H9 (cell line): Measurements from ENCODE around the gene MICB. TPM values are rescaled to one million over a fixed set of nuclear protein-coding genes. Genes with fewer than 3 reads are reported as not detected.

Experiments used
- DNase-seq: peaks from one replicate; pipeline ENCODE4 v3.0.0-alpha.2; 2017
- H2AFZ ChIP-seq: one replicate; pipeline ENCODE4 v1.6.1; 2013; ENCODE audit warnings: mild to moderate bottlenecking, low read length, control low read depth, moderate library complexity
- H2AK5ac ChIP-seq: 2 replicates; pipeline ENCODE4 v1.6.1; 2013; ENCODE audit warnings: low read length, control low read depth, mixed read lengths; ENCODE audit not compliant: insufficient read length
- H2BK120ac ChIP-seq: one replicate; pipeline ENCODE4 v1.6.1; 2013; ENCODE audit warnings: low read depth, mild to moderate bottlenecking, low read length, control low read depth, inconsistent platforms; ENCODE audit not compliant: poor library complexity, severe bottlenecking
- H2BK12ac ChIP-seq: 2 replicates; pipeline ENCODE4 v1.6.1; 2013; ENCODE audit warnings: low read length, control low read depth, mixed read lengths, low read depth; ENCODE audit not compliant: insufficient read length
- H2BK15ac ChIP-seq: 2 replicates; pipeline ENCODE4 v1.6.1; 2013; ENCODE audit warnings: low read depth, low read length, control low read depth
- H2BK20ac ChIP-seq: one replicate; pipeline ENCODE4 v1.6.1; 2013; ENCODE audit warnings: low read depth, mild to moderate bottlenecking, low read length, control low read depth, inconsistent platforms; ENCODE audit not compliant: poor library complexity, severe bottlenecking
- H2BK5ac ChIP-seq: 2 replicates; pipeline ENCODE4 v1.6.1; 2013; ENCODE audit warnings: low read length, control low read depth, mixed read lengths; ENCODE audit not compliant: insufficient read length
- H3K14ac ChIP-seq: 2 replicates; pipeline ENCODE4 v1.6.1; 2013; ENCODE audit warnings: low read length, control low read depth; ENCODE audit not compliant: insufficient read depth
- H3K18ac ChIP-seq: 2 replicates; pipeline ENCODE4 v1.6.1; 2013; ENCODE audit warnings: low read depth, mild to moderate bottlenecking, mixed read lengths, low read length, control low read depth; ENCODE audit not compliant: insufficient read length
- H3K23ac ChIP-seq: 2 replicates; pipeline ENCODE4 v1.6.1; 2013; ENCODE audit warnings: low read length, control low read depth, mixed read lengths, low read depth; ENCODE audit not compliant: insufficient read length
- H3K23me2 ChIP-seq: 2 replicates; pipeline ENCODE4 v1.6.1; 2013; ENCODE audit warnings: low read depth, mild to moderate bottlenecking, mixed read lengths, low read length, control low read depth; ENCODE audit not compliant: insufficient read length, poor library complexity, severe bottlenecking
- H3K27ac ChIP-seq: 2 replicates; pipeline ENCODE4 v1.5.1; 2013; ENCODE audit warnings: low read length, control low read depth, mixed read lengths, low read depth; ENCODE audit not compliant: insufficient read length
- H3K27me3 ChIP-seq: 2 replicates; pipeline ENCODE4 v1.6.1; 2013; ENCODE audit warnings: low read length, control low read depth, inconsistent platforms; ENCODE audit not compliant: insufficient read depth
- H3K4ac ChIP-seq: 2 replicates; pipeline ENCODE4 v1.6.1; 2013; ENCODE audit warnings: low read depth, mild to moderate bottlenecking, control low read depth, inconsistent platforms, low read length, moderate library complexity
- H3K4me1 ChIP-seq: 2 replicates; pipeline ENCODE4 v1.6.1; 2013; ENCODE audit warnings: low read length, control low read depth, inconsistent platforms; ENCODE audit not compliant: insufficient read depth
- H3K4me2 ChIP-seq: 2 replicates; pipeline ENCODE4 v1.6.1; 2013; ENCODE audit warnings: low read length, control low read depth, mixed read lengths; ENCODE audit not compliant: insufficient read length, insufficient read depth
- H3K56ac ChIP-seq: 2 replicates; pipeline ENCODE4 v1.6.1; 2013; ENCODE audit warnings: low read depth, mild to moderate bottlenecking, mixed read lengths, low read length, control low read depth; ENCODE audit not compliant: insufficient read length
- H3K79me1 ChIP-seq: 2 replicates; pipeline ENCODE4 v1.6.1; 2013; ENCODE audit warnings: low read depth, mild to moderate bottlenecking, moderate library complexity, low read length, control low read depth, inconsistent platforms; ENCODE audit not compliant: insufficient read depth, poor library complexity, severe bottlenecking
- H3K79me2 ChIP-seq: 2 replicates; pipeline ENCODE4 v1.6.1; 2013; ENCODE audit warnings: low read length, control low read depth, inconsistent platforms; ENCODE audit not compliant: insufficient read depth
- H3K9ac ChIP-seq: 2 replicates; pipeline ENCODE4 v1.6.1; 2013; ENCODE audit warnings: low read length, control low read depth, mixed read lengths; ENCODE audit not compliant: insufficient read length; ENCODE audit errors: extremely low read depth
- H3K9me3 ChIP-seq: one replicate; pipeline ENCODE4 v1.6.1; 2013; ENCODE audit warnings: low read depth, low read length, inconsistent platforms; ENCODE audit not compliant: control insufficient read depth
- H3T11ph ChIP-seq: one replicate; pipeline ENCODE4 v1.6.1; 2013; ENCODE audit warnings: mild to moderate bottlenecking, low read length, control low read depth, inconsistent platforms
- H4K20me1 ChIP-seq: one replicate; pipeline ENCODE4 v1.6.1; 2013; ENCODE audit not compliant: control insufficient read depth, insufficient read length, insufficient read depth
- H4K5ac ChIP-seq: 2 replicates; pipeline ENCODE4 v1.6.1; 2013; ENCODE audit warnings: low read depth, mild to moderate bottlenecking, mixed read lengths, low read length, control low read depth; ENCODE audit not compliant: insufficient read length
- H4K8ac ChIP-seq: replicated peaks from 2 replicates; pipeline ENCODE4 v1.6.1; 2013; ENCODE audit warnings: low read length, control low read depth, mixed read lengths, low read depth; ENCODE audit not compliant: insufficient read length
- H4K91ac ChIP-seq: 2 replicates; pipeline ENCODE4 v1.6.1; 2013; ENCODE audit warnings: low read depth, mild to moderate bottlenecking, moderate library complexity, mixed read lengths, low read length, control low read depth; ENCODE audit not compliant: insufficient read length
- H3K27ac Mint-ChIP-seq, 3 experiments: 2 replicates in 2 of 3; 3 replicates in 1 of 3; pipeline ENCODE4 v1.8.0; 2020 to 2021; ENCODE audit warnings: mixed read lengths in 3 of 3, mild to moderate bottlenecking in 1 of 3, moderate library complexity in 1 of 3
- H3K27me3 Mint-ChIP-seq: 2 replicates; pipeline ENCODE4 v1.8.0; 2021; ENCODE audit warnings: low read depth, mild to moderate bottlenecking, moderate library complexity, mixed read lengths
- H3K36me3 Mint-ChIP-seq, 3 experiments: 2 replicates in 2 of 3; 3 replicates in 1 of 3; pipeline ENCODE4 v1.8.0; 2020 to 2021; ENCODE audit warnings: low read depth in 3 of 3, mixed read lengths in 3 of 3; ENCODE audit not compliant: insufficient read depth in 1 of 3
- H3K4me1 Mint-ChIP-seq, 2 experiments: 2 replicates each; pipeline ENCODE4 v1.8.0; 2020; ENCODE audit warnings: mixed read lengths in 2 of 2
- H3K4me3 Mint-ChIP-seq, 2 experiments: 2 replicates in 1 of 2; 3 replicates in 1 of 2; pipeline ENCODE4 v1.8.0; 2020 to 2021; ENCODE audit warnings: mild to moderate bottlenecking in 2 of 2, mixed read lengths in 2 of 2, moderate library complexity in 1 of 2
- H3K9me3 Mint-ChIP-seq, 2 experiments: 2 replicates in 1 of 2; 3 replicates in 1 of 2; pipeline ENCODE4 v1.8.0; 2020; ENCODE audit warnings: mild to moderate bottlenecking in 2 of 2, mixed read lengths in 2 of 2, moderate library complexity in 1 of 2
- WGBS: extraction: QIAGEN DNeasy Blood & Tissue Kit; methylation state at CpG from one replicate; pipeline ENCODE4 v1.1.7; 2013; ENCODE audit warnings: missing lambda C conversion rate, low lambda C conversion rate, mixed read lengths; ENCODE audit not compliant: insufficient read length; ENCODE audit errors: extremely low coverage; 5-methylcytosine and 5-hydroxymethylcytosine counted together
- total RNA-seq: library from RNA; stranded (reverse); gene quantifications from 2 replicates; pipeline ENCODE4 v1.2.1, GENCODE V29; 2021
- TF ChIP-seq, protein P1 (sequence below): fragments of 200-600 bp; sonication (generic); conservative IDR thresholded peaks from 3 replicates; pipeline ENCODE4 v1.8.0; 2021; ENCODE audit warnings: antibody characterized with exemption, mild to moderate bottlenecking

The MICB gene
- total RNA-seq, 1 experiment from 2014 or later, result 6.2 TPM

DNA sequence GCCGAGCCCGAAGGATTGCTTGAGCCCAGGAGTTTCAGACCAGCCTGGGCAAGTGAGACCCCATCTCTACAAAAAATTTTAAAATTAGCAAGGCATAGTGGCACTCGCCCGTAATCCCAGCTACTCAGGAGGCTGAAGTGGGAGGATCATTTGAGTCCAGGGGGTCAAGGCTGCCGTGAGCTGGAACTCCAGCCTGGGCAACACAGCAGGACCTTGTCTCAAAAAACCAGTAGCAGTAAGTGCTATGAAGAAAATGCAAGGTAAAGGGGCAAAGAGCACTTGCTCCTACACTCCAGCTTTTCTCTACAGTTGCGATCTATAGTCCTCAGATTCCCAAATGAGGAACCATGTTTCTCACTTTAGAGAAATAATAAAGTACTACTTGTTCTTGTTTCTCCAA, 45.7 kb downstream of the MICB start:
- WGBS, result no CpG with 5 or more reads among the region's 6 CpGs
- Mint-ChIP-seq H3K36me3 (peaks cover 29 to 35% (median 35%) of the 10 kb centered on the region in 3 experiments), H3K4me3 (peak overlapping the region in 1 of 2 experiments; percentile 99; a peak in 1 of 5 replicates)

More for the DNA sequence above, 45.7 kb downstream of the MICB start:
- Histone ChIP-seq H4K20me1 (no peaks in the 10 kb centered on the region), H4K91ac (no peak overlapping the region), H3T11ph (no peak overlapping the region), H2BK5ac (no peak overlapping the region), H2AK5ac (no peak overlapping the region), H3K27me3 (no peaks in the 10 kb centered on the region), H3K23me2 (peaks cover 5% of the 10 kb centered on the region), H2BK20ac (no peak overlapping the region), H2BK15ac (no peak overlapping the region), H3K9ac (no peak overlapping the region), H3K4me1 (peaks cover 2% of the 10 kb centered on the region; the same call in 1 of the 2 replicates), H3K4me2 (no peak overlapping the region), H4K5ac (no peak overlapping the region), H3K18ac (no peak overlapping the region), H2BK12ac (no peak overlapping the region), H3K4ac (no peak overlapping the region), H3K27ac (no peak overlapping the region), H3K79me2 (peaks cover 27% of the 10 kb centered on the region), H4K8ac (no peak overlapping the region), H2AFZ (no peak overlapping the region), H3K9me3 (no peaks in the 10 kb centered on the region), H2BK120ac (no peak overlapping the region), H3K56ac (no peak overlapping the region), H3K14ac (no peak overlapping the region), H3K23ac (no peak overlapping the region), H3K79me1 (peaks cover 7% of the 10 kb centered on the region)
- H3K4me1 Mint-ChIP-seq, result peaks cover 39 to 50% of the 10 kb centered on the region in 2 experiments
- H3K27ac Mint-ChIP-seq, result no peak overlapping the region
- no peaks in the 10 kb centered on the region; a peak in 1 of 5 replicates for H3K9me3 Mint-ChIP-seq
- DNase-seq, result no peak
- no peaks in the 10 kb centered on the region for H3K27me3 Mint-ChIP-seq
- TF ChIP-seq, protein P1, sequence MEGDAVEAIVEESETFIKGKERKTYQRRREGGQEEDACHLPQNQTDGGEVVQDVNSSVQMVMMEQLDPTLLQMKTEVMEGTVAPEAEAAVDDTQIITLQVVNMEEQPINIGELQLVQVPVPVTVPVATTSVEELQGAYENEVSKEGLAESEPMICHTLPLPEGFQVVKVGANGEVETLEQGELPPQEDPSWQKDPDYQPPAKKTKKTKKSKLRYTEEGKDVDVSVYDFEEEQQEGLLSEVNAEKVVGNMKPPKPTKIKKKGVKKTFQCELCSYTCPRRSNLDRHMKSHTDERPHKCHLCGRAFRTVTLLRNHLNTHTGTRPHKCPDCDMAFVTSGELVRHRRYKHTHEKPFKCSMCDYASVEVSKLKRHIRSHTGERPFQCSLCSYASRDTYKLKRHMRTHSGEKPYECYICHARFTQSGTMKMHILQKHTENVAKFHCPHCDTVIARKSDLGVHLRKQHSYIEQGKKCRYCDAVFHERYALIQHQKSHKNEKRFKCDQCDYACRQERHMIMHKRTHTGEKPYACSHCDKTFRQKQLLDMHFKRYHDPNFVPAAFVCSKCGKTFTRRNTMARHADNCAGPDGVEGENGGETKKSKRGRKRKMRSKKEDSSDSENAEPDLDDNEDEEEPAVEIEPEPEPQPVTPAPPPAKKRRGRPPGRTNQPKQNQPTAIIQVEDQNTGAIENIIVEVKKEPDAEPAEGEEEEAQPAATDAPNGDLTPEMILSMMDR, result no peak
